Measurements from ENCODE around the gene UGCG. TPM values are rescaled to one million over a fixed set of nuclear protein-coding genes. Genes with fewer than 3 reads are reported as not detected.

UGCG gene
- total and polyA plus RNA-seq, 2 of the 8 experiments (the other 6 are each of a cell fraction or from before 2014, with no cell fraction given), result 14.9 to 34.0 TPM

GRCh38 chr9:111926421-111926875 lies 29.8 kb downstream of the UGCG start:
- Histone ChIP-seq H2BK12ac (ENCODE audit: low read depth, low read length) (no peak overlapping the region), H4K20me1 (replicated peaks in 1 of 2; ENCODE audit: control insufficient read depth in 1 of 2, insufficient read depth in 2 of 2, low read length in 2 of 2) (no peaks in the 10 kb centered on the region), H2AFZ (ENCODE audit: low read length) (no peak overlapping the region), H3K79me1 (ENCODE audit: low read depth, low read length) (no peaks in the 10 kb centered on the region), H2BK5ac (ENCODE audit: low read depth, low read length) (no peak overlapping the region), H3K27me3 (replicated peaks in 1 of 4; ENCODE audit: control insufficient read depth in 3 of 4, extremely low read depth in 1 of 4, insufficient read depth in 3 of 4, low read length in 3 of 4) (no peaks in the 10 kb centered on the region), H2BK15ac (ENCODE audit: low read length) (no peak overlapping the region), H3K36me3 (ENCODE audit: control insufficient read depth in 2 of 4, insufficient read depth in 4 of 4, low read length in 3 of 4) (peaks cover 0 to 36% (median 5%) of the 10 kb centered on the region in 4 experiments; a peak in 3 of 8 replicates), H3K4me2 (ENCODE audit: insufficient read depth in 1 of 2, low read depth in 2 of 2, low read length in 2 of 2) (no peak overlapping the region), H3K23me2 (ENCODE audit: low read depth, low read length) (no peaks in the 10 kb centered on the region), H2BK20ac (ENCODE audit: low read length) (no peak overlapping the region), H2AK5ac (ENCODE audit: low read depth, low read length) (no peak overlapping the region), H3K56ac (replicated peaks; ENCODE audit: insufficient read length, low read depth, low read length) (no peak overlapping the region), H2BK120ac (replicated peaks; ENCODE audit: low read depth, low read length) (no peak overlapping the region), H3K9ac (replicated peaks in 1 of 4; ENCODE audit: extremely low read depth in 1 of 4, low read depth in 3 of 4, low read length in 3 of 4) (no peak overlapping the region), H4K8ac (ENCODE audit: extremely low read depth, insufficient read depth, low read length) (no peak overlapping the region), H3K23ac (ENCODE audit: insufficient read length) (no peak overlapping the region), H3K9me3 (ENCODE audit: insufficient read depth in 2 of 2, low read depth in 1 of 2, low read length in 1 of 2) (no peaks in the 10 kb centered on the region), H3K79me2 (ENCODE audit: control insufficient read depth in 1 of 2, insufficient read depth in 2 of 2, low read length in 2 of 2) (no peaks in the 10 kb centered on the region), H4K5ac (ENCODE audit: insufficient read length, low read depth, low read length) (no peak overlapping the region), H3K4me3 (ENCODE audit: extremely low read depth in 1 of 4, insufficient read depth in 2 of 4, low read depth in 3 of 4, low read length in 4 of 4) (no peak overlapping the region), H3K18ac (ENCODE audit: extremely low read depth, low read length) (no peak overlapping the region), H3K4me1 (replicated peaks in 1 of 4; ENCODE audit: control insufficient read depth in 3 of 4, insufficient read depth in 4 of 4, low read length in 3 of 4) (no peaks in the 10 kb centered on the region), H3K14ac (ENCODE audit: insufficient read length) (no peak overlapping the region), H3K4ac (replicated peaks; ENCODE audit: insufficient read length, low read depth, low read length) (no peak overlapping the region), H3K27ac (ENCODE audit: low read depth, low read length) (no peak overlapping the region), H4K91ac (replicated peaks; ENCODE audit: insufficient read length, low read length) (no peak overlapping the region)
- POLR2A ChIA-PET (ENCODE audit: partially characterized antibody), result no interaction called here
- FAIRE-seq (no peak), DNase-seq (ENCODE audit: low read depth in 1 of 2, low spot score in 2 of 2) (no peak)
- TF ChIP-seq TAF1 (IDR thresholded peaks at IDR 0.05; ENCODE audit: low read depth, low read length) (no peak), SAP30 (IDR thresholded peaks at IDR 0.05; ENCODE audit: insufficient read depth, insufficient replicate concordance, low read length) (no peak), SP2 (IDR thresholded peaks at IDR 0.05; ENCODE audit: low read length) (no peak), SIN3A (conservative IDR thresholded peaks at IDR 0.05 in 1 of 2, IDR thresholded peaks at IDR 0.05 in 1 of 2; ENCODE audit: low read depth in 1 of 2, low read length in 2 of 2) (no peak), JUN (IDR thresholded peaks at IDR 0.05; ENCODE audit: low read depth, low read length) (no peak)
- TF ChIP-seq, protein P1, sequence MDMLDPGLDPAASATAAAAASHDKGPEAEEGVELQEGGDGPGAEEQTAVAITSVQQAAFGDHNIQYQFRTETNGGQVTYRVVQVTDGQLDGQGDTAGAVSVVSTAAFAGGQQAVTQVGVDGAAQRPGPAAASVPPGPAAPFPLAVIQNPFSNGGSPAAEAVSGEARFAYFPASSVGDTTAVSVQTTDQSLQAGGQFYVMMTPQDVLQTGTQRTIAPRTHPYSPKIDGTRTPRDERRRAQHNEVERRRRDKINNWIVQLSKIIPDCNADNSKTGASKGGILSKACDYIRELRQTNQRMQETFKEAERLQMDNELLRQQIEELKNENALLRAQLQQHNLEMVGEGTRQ (IDR thresholded peaks at IDR 0.05; ENCODE audit: low read length), result no peak
- CTCF ChIA-PET (ENCODE audit: partially characterized antibody), result interaction anchor here (1.6 kb wide), 1 partner anchor 10 kb away, joined by 6 read pairs; no protein-coding TSS in a partner anchor
- 94% methylated on average over 4 of the region's 6 CpGs; no CpG with 5 or more reads in 1 of the 2 experiments for WGBS, 2 experiments (ENCODE audit: extremely low coverage in 1 of 2, insufficient coverage in 1 of 2, insufficient read length in 1 of 2, insufficient replicate concordance in 2 of 2, low coverage in 1 of 2, low lambda C conversion rate in 2 of 2, missing lambda C conversion rate in 1 of 2)

All from H1 (cell line).